HCT116 (cell line): ENCODE data around the gene RAB31. TPM values are rescaled to one million over a fixed set of nuclear protein-coding genes. Genes with fewer than 3 reads are reported as not detected.

ENCODE experiments used
- ATAC-seq: fragments of 200-7000 bp; cut with Tn5 transposase; 2 replicates; pipeline ENCODE4 v1.9.1; 2020; ENCODE audit warnings: mild to moderate bottlenecking, moderate library complexity
- BruUV-seq: library from RNA; stranded (reverse); fragments of 400-500 nt; replicated peaks from 2 replicates; lab custom pipeline; 2021; lab: Mats Ljungman, UMichigan
- CTCF ChIA-PET: fragments of 300-600 bp; sonication (Branson Sonifier 250); formaldehyde crosslinking; loops from one replicate; lab custom pipeline; 2021; ENCODE audit warnings: antibody characterized with exemption; lab: Charles Lee
- POLR2A ChIA-PET: fragments of 300-600, 350-600 bp; sonication (Branson Sonifier 250); formaldehyde crosslinking; loops from one replicate; lab custom pipeline; 2021; ENCODE audit warnings: antibody characterized with exemption; lab: Charles Lee
- RAD21 ChIA-PET, 2 experiments: fragments of 300-600 bp; sonication (Branson Sonifier 250); formaldehyde crosslinking; loops; one replicate each; lab custom pipeline; 2023; ENCODE audit warnings: low total read pairs in 2 of 2; ENCODE audit not compliant: uncharacterized antibody in 2 of 2, unreplicated experiment in 2 of 2, low non-redundant PET in 1 of 2; lab: Charles Lee
- DNase-seq: peaks from one replicate; pipeline ENCODE4 v3.0.0-alpha.2; 2010; ENCODE audit warnings: low read depth, low spot score
- H2AFZ ChIP-seq: fragments of 200-600 bp; shearing (Covaris generic), sonication (generic); 2 replicates; pipeline ENCODE4 v1.6.1; 2017; ENCODE audit warnings: low read depth, mixed run types, mixed read lengths, antibody characterized with exemption, low read length; ENCODE audit not compliant: poor library complexity, severe bottlenecking
- H3K27ac ChIP-seq: 2 replicates; pipeline ENCODE4 v1.5.1; 2012; ENCODE audit warnings: low read depth, low read length
- H3K27me3 ChIP-seq: fragments of 200-600 bp; sonication (generic); 2 replicates; pipeline ENCODE4 v1.6.1; 2016; ENCODE audit warnings: mixed run types, low read length, mixed read lengths; ENCODE audit not compliant: insufficient read depth
- H3K36me3 ChIP-seq, 2 experiments: fragments of 200-500 bp in 1 of 2; fragments of 200-600 bp in 1 of 2; sonication (Bioruptor generic) in 1 of 2; sonication (generic) in 1 of 2; 2 replicates each; pipeline versions ENCODE4 v1.5.1 to v1.6.1; 2014 to 2016; ENCODE audit warnings: low read length in 2 of 2, inconsistent platforms in 1 of 2, mixed read lengths in 1 of 2, mixed run types in 1 of 2; ENCODE audit not compliant: insufficient read depth in 2 of 2, control insufficient read depth in 1 of 2
- H3K4me1 ChIP-seq, 2 experiments: fragments of 200-600 bp in 1 of 2; sonication (generic) in 1 of 2; 2 replicates each; pipeline versions ENCODE4 v1.5.1 to v1.6.1; 2012 to 2017; ENCODE audit warnings: low read length in 2 of 2, inconsistent platforms in 1 of 2, mild to moderate bottlenecking in 1 of 2, mixed read lengths in 1 of 2, mixed run types in 1 of 2, moderate library complexity in 1 of 2; ENCODE audit not compliant: insufficient read depth in 2 of 2, control insufficient read depth in 1 of 2
- H3K4me2 ChIP-seq: fragments of 200-600 bp; sonication (generic); 2 replicates; pipeline ENCODE4 v1.6.1; 2017; ENCODE audit warnings: mixed run types, low read length, mixed read lengths
- H3K4me3 ChIP-seq, 2 experiments: fragments of 200-600 bp in 1 of 2; sonication (generic) in 1 of 2; replicated peaks in 1 of 2; 2 replicates each; pipeline ENCODE4 v1.5.1; 2011 to 2016; ENCODE audit warnings: low read length in 2 of 2, control low read depth in 1 of 2, low read depth in 1 of 2, mild to moderate bottlenecking in 1 of 2, mixed read lengths in 1 of 2, mixed run types in 1 of 2
- H3K79me2 ChIP-seq: fragments of 200-600 bp; sonication (generic); 2 replicates; pipeline ENCODE4 v1.6.1; 2017; ENCODE audit warnings: mild to moderate bottlenecking, mixed run types, low read length, moderate library complexity, mixed read lengths; ENCODE audit not compliant: insufficient read depth
- H3K9ac ChIP-seq: fragments of 200-600 bp; sonication (generic); 2 replicates; pipeline ENCODE4 v1.6.1; 2016; ENCODE audit warnings: low read length, mixed read lengths
- H3K9me2 ChIP-seq: fragments of 200-600 bp; sonication (generic), shearing (Covaris generic); 2 replicates; pipeline ENCODE4 v1.6.1; 2017; ENCODE audit warnings: mixed run types, mild to moderate bottlenecking, moderate library complexity; ENCODE audit not compliant: insufficient read depth
- H3K9me3 ChIP-seq, 2 experiments: fragments of 200-500 bp in 1 of 2; fragments of 200-600 bp in 1 of 2; sonication (Bioruptor generic) in 1 of 2; sonication (generic) in 1 of 2; 2 replicates each; pipeline ENCODE4 v1.6.1; 2014 to 2017; ENCODE audit warnings: low read length in 2 of 2, mixed read lengths in 2 of 2, inconsistent platforms in 1 of 2, low read depth in 1 of 2, mild to moderate bottlenecking in 1 of 2, mixed run types in 1 of 2, moderate library complexity in 1 of 2; ENCODE audit not compliant: control insufficient read depth in 1 of 2, insufficient read depth in 1 of 2
- H4K20me1 ChIP-seq: fragments of 200-600 bp; sonication (generic), shearing (Covaris generic); 2 replicates; pipeline ENCODE4 v1.6.1; 2017; ENCODE audit warnings: mixed run types, mild to moderate bottlenecking, moderate library complexity; ENCODE audit not compliant: insufficient read depth
- CTCF ChIP-seq, 3 experiments: fragments of 200-600 bp in 1 of 3; sonication (generic) in 1 of 3; IDR thresholded peaks in 2 of 3; conservative IDR thresholded peaks in 1 of 3; 2 replicates each; pipeline ENCODE4 v1.5.1; 2012 to 2017; ENCODE audit warnings: low read depth in 2 of 3, low read length in 2 of 3, antibody characterized with exemption in 1 of 3, borderline replicate concordance in 1 of 3, control low read depth in 1 of 3, mild to moderate bottlenecking in 1 of 3, mixed read lengths in 1 of 3, mixed run types in 1 of 3, moderate library complexity in 1 of 3; ENCODE audit not compliant: insufficient read depth in 1 of 3
- EZH2phosphoT487 ChIP-seq: fragments of 200-600 bp; IDR thresholded peaks from 2 replicates; pipeline ENCODE4 v1.6.1; 2018; ENCODE audit warnings: antibody characterized with exemption, borderline replicate concordance
- FOSL1 ChIP-seq: IDR thresholded peaks from 2 replicates; pipeline ENCODE4 v1.6.1; 2012; ENCODE audit warnings: low read depth
- JUND ChIP-seq: IDR thresholded peaks from 2 replicates; pipeline ENCODE4 v1.6.1; 2012
- POLR2AphosphoS5 ChIP-seq: IDR thresholded peaks from 2 replicates; pipeline ENCODE4 v1.6.1; 2011; ENCODE audit warnings: mild to moderate bottlenecking, low read depth, low read length, moderate library complexity
- TCF7L2 ChIP-seq: IDR thresholded peaks from 2 replicates; pipeline ENCODE4 v1.7.0; 2011; ENCODE audit warnings: borderline replicate concordance, inconsistent platforms; ENCODE audit not compliant: insufficient read depth, insufficient read length; ENCODE audit errors: extremely low read depth
- YY1 ChIP-seq: IDR thresholded peaks from 2 replicates; pipeline ENCODE4 v1.6.1; 2011; ENCODE audit warnings: low read length, low read depth, moderate library complexity, mild to moderate bottlenecking; ENCODE audit not compliant: insufficient replicate concordance; ENCODE audit errors: extremely low read depth
- intact Hi-C: fragments of 100-400 bp; cut with micrococcal nuclease; formaldehyde crosslinking; loops from 2 replicates; pipeline ENCODE4 v1.10.0; 2022
- total RNA-seq: library from RNA; stranded (reverse); gene quantifications from one replicate; pipeline ENCODE4 v1.2.1, GENCODE V29; 2021; ENCODE audit not compliant: unreplicated experiment
- TF ChIP-seq, protein P1 (sequence below): IDR thresholded peaks from 2 replicates; pipeline ENCODE4 v1.6.1; 2012; ENCODE audit warnings: low read depth
- TF ChIP-seq, protein P2 (sequence below): IDR thresholded peaks from 2 replicates; pipeline ENCODE4 v1.6.1; 2011; ENCODE audit warnings: mild to moderate bottlenecking, low read length, moderate library complexity; ENCODE audit not compliant: insufficient replicate concordance; ENCODE audit errors: extremely low read depth

Gene RAB31
- total RNA-seq, 1 experiment from 2014 or later = 46.9 TPM

GRCh38 chr18:9825571-9826073 lies 117.5 kb downstream of the RAB31 start:
- peak overlapping the region; percentile 38 for H3K9ac ChIP-seq
- H3K27me3 ChIP-seq = no peaks in the 10 kb centered on the region
- no TSS peak for BruUV-seq
- no peak overlapping the region for H2AFZ ChIP-seq
- intact Hi-C loops = loop anchor here (10.0 kb wide), 1 partner anchor 129 kb away; no protein-coding TSS in a partner anchor
- no peaks in the 10 kb centered on the region for H3K9me2 ChIP-seq
- no peaks in the 10 kb centered on the region for H3K79me2 ChIP-seq
- no peaks in the 10 kb centered on the region for H3K9me3 ChIP-seq
- ATAC-seq = peak; percentile 63
- peak overlapping the region; percentile 78 for H3K4me2 ChIP-seq
- ChIA-PET POLR2A (interaction anchor here (0.6 kb wide), 1 partner anchor 710 kb away, joined by 3 read pairs; no protein-coding TSS in a partner anchor), RAD21 (no interaction called here), CTCF (no interaction called here)
- no peaks in the 10 kb centered on the region for H4K20me1 ChIP-seq
- peaks cover 59 to 72% of the 10 kb centered on the region in 2 experiments for H3K4me1 ChIP-seq
- H3K27ac ChIP-seq = peak overlapping the region; percentile 87
- peak overlapping the region in 1 of 2 experiments; percentile 45; a peak in 2 of 4 replicates for H3K4me3 ChIP-seq
- no peaks in the 10 kb centered on the region for H3K36me3 ChIP-seq
- peak; percentile 83 for DNase-seq
- TF ChIP-seq FOSL1 (no peak), YY1 (peak; percentile 20), EZH2phosphoT487 (no peak), JUND (no peak), CTCF (IDR thresholded peaks at IDR 0.05 in 2 of 3, conservative IDR thresholded peaks at IDR 0.05 in 1 of 3; ENCODE audit: borderline replicate concordance in 1 of 3, insufficient read depth in 1 of 3, low read depth in 2 of 3, low read length in 2 of 3) (no peak), POLR2AphosphoS5 (peak; percentile 47; the same call in 1 of the 2 replicates), TCF7L2 (peak; percentile 15)
- TF ChIP-seq, protein P1, sequence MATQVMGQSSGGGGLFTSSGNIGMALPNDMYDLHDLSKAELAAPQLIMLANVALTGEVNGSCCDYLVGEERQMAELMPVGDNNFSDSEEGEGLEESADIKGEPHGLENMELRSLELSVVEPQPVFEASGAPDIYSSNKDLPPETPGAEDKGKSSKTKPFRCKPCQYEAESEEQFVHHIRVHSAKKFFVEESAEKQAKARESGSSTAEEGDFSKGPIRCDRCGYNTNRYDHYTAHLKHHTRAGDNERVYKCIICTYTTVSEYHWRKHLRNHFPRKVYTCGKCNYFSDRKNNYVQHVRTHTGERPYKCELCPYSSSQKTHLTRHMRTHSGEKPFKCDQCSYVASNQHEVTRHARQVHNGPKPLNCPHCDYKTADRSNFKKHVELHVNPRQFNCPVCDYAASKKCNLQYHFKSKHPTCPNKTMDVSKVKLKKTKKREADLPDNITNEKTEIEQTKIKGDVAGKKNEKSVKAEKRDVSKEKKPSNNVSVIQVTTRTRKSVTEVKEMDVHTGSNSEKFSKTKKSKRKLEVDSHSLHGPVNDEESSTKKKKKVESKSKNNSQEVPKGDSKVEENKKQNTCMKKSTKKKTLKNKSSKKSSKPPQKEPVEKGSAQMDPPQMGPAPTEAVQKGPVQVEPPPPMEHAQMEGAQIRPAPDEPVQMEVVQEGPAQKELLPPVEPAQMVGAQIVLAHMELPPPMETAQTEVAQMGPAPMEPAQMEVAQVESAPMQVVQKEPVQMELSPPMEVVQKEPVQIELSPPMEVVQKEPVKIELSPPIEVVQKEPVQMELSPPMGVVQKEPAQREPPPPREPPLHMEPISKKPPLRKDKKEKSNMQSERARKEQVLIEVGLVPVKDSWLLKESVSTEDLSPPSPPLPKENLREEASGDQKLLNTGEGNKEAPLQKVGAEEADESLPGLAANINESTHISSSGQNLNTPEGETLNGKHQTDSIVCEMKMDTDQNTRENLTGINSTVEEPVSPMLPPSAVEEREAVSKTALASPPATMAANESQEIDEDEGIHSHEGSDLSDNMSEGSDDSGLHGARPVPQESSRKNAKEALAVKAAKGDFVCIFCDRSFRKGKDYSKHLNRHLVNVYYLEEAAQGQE = no peak
- TF ChIP-seq, protein P2, sequence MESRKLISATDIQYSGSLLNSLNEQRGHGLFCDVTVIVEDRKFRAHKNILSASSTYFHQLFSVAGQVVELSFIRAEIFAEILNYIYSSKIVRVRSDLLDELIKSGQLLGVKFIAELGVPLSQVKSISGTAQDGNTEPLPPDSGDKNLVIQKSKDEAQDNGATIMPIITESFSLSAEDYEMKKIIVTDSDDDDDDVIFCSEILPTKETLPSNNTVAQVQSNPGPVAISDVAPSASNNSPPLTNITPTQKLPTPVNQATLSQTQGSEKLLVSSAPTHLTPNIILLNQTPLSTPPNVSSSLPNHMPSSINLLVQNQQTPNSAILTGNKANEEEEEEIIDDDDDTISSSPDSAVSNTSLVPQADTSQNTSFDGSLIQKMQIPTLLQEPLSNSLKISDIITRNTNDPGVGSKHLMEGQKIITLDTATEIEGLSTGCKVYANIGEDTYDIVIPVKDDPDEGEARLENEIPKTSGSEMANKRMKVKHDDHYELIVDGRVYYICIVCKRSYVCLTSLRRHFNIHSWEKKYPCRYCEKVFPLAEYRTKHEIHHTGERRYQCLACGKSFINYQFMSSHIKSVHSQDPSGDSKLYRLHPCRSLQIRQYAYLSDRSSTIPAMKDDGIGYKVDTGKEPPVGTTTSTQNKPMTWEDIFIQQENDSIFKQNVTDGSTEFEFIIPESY = peak; percentile 42
